ENCODE results near the gene FANCI.

Gene FANCI

DNA sequence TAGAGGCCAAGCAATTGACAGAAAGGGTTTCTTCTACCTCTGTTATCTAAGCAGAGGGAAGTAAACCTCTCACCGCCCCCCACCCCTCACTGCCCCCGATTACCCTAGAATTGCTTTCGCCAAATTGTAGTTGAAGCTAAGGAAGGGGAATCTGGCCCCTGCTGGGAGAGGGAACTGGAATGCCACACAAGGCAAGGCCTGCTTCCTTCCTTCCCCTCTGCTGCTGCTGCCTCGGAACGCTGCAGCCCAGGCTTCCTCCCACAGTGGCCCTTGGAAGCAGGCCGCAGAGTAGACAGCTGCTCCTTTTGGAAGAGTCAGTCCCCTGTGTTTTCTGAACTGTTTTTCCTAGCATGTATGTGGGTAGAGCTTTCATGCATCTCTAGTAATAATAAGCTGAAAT is 44.0 kb upstream of the FANCI start:
- Histone ChIP-seq H2AFZ (ENCODE audit: low read length) (peak overlapping the region; percentile 57), H3K4ac (ENCODE audit: low read length) (no peak overlapping the region), H3K9ac (ENCODE audit: low read depth, low read length, poor library complexity) (peak overlapping the region; percentile 53), H3K79me1 (ENCODE audit: low read depth, low read length) (no peaks in the 10 kb centered on the region), H3K4me2 (ENCODE audit: insufficient read depth, low read length, poor library complexity, severe bottlenecking) (no peak overlapping the region), H2BK120ac (ENCODE audit: low read depth, low read length) (no peak overlapping the region), H4K91ac (ENCODE audit: low read depth, low read length, poor library complexity) (no peak overlapping the region), H3K4me1 (ENCODE audit: control insufficient read depth in 2 of 2, insufficient read depth in 1 of 2, low read depth in 1 of 2, low read length in 2 of 2) (peaks cover 33 to 43% of the 10 kb centered on the region in 2 donors), H3K18ac (ENCODE audit: low read length) (peak overlapping the region; percentile 15), H3K27me3 (ENCODE audit: control insufficient read depth in 3 of 3, insufficient read depth in 3 of 3, low read depth in 1 of 3, low read length in 3 of 3) (no peaks in the 10 kb centered on the region), H2BK15ac (ENCODE audit: low read length) (no peak overlapping the region), H2BK12ac (ENCODE audit: low read length) (no peak overlapping the region), H2BK5ac (ENCODE audit: low read length) (no peak overlapping the region), H3K23ac (ENCODE audit: low read depth, low read length, poor library complexity) (no peak overlapping the region), H3K14ac (ENCODE audit: low read length) (no peak overlapping the region), H4K8ac (ENCODE audit: low read depth, low read length) (no peak overlapping the region), H3K27ac (replicated peaks; ENCODE audit: low read length) (peak overlapping the region; percentile 53), H3K36me3 (replicated peaks in 1 of 2; ENCODE audit: control insufficient read depth in 2 of 2, insufficient read depth in 2 of 2, low read length in 2 of 2) (peaks cover 0 to 6% of the 10 kb centered on the region in 2 donors), H3K4me3 (ENCODE audit: low read length in 2 of 2) (no peak overlapping the region), H3K9me3 (replicated peaks in 1 of 2; ENCODE audit: control insufficient read depth in 2 of 2, insufficient read depth in 1 of 2, low read depth in 1 of 2, low read length in 2 of 2) (no peaks in the 10 kb centered on the region), H2AK5ac (ENCODE audit: low read depth, low read length) (no peak overlapping the region)
- DNase-seq (ENCODE audit: low spot score), result no peak
- no CpG with 5 or more reads among the region's 6 CpGs for WGBS, 2 donors (ENCODE audit: extremely low coverage in 2 of 2, insufficient read length in 2 of 2, insufficient replicate concordance in 1 of 2)

DNA sequence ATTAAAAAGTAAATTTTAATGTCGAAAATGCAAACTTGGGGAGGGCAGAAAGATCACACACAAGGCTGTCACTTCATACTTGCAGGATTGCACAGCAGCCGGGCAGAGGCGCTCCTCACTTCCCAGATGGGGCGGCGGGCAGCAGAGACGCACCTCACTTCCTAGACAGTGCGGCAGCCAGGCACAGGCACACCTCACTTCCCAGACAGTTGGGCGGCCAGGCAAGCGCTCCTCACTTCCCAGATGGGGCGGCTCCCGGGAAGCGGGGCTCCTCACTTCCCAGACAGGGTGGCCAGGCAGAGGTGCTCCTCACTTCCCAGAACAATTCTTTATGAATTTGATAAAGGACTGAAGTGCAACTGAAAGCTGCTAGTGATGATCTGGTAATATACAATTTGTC is 43.6 kb upstream of the FANCI start:
- Histone ChIP-seq H2BK120ac (ENCODE audit: low read depth, low read length) (no peak overlapping the region), H3K4me1 (ENCODE audit: control insufficient read depth in 2 of 2, insufficient read depth in 1 of 2, low read depth in 1 of 2, low read length in 2 of 2) (peaks cover 31 to 43% of the 10 kb centered on the region in 2 donors)
- no CpG with 5 or more reads among the region's 12 CpGs for WGBS, 2 donors (ENCODE audit: extremely low coverage in 2 of 2, insufficient read length in 2 of 2, insufficient replicate concordance in 1 of 2)

DNA sequence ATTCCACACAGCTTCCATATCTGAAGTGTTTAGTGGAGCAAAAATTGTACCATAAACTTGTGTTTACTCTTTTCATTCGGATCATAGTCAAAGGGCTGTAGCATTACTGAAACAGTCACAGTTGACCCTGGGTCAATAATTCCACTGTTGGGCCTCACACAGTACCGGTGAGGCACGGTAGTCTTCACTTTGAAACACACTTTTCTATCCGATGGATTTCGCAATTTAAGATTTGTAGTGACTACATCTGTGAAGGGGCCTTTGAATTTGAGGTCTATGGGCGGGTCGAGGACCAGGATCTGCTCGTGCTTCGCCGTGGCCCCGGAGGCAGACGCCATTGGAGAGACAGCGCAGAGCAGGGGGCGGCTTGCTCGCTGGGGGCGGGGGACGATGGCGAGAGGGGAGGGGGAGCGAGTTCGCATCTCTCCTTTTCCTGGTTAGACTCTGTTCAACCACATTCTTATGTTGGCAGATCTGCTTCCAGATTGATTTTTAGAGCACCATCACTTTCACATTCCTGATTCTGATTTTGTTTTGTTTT is 42.2 kb upstream of the FANCI start:
- Histone ChIP-seq H3K18ac (ENCODE audit: low read length) (no peak overlapping the region), H4K8ac (ENCODE audit: low read depth, low read length) (no peak overlapping the region), H3K4me1 (ENCODE audit: control insufficient read depth in 2 of 2, insufficient read depth in 1 of 2, low read depth in 1 of 2, low read length in 2 of 2) (peaks cover 26 to 34% of the 10 kb centered on the region in 2 donors), H2BK120ac (ENCODE audit: low read depth, low read length) (no peak overlapping the region), H3K14ac (ENCODE audit: low read length) (no peak overlapping the region), H2BK15ac (ENCODE audit: low read length) (no peak overlapping the region), H3K27ac (replicated peaks; ENCODE audit: low read length) (no peak overlapping the region), H2BK12ac (ENCODE audit: low read length) (no peak overlapping the region), H2BK5ac (ENCODE audit: low read length) (no peak overlapping the region), H2AFZ (ENCODE audit: low read length) (no peak overlapping the region), H2AK5ac (ENCODE audit: low read depth, low read length) (peak overlapping the region; percentile 40), H3K79me1 (ENCODE audit: low read depth, low read length) (no peaks in the 10 kb centered on the region), H3K23ac (ENCODE audit: low read depth, low read length, poor library complexity) (no peak overlapping the region), H3K4ac (ENCODE audit: low read length) (no peak overlapping the region), H3K9me3 (replicated peaks in 1 of 2; ENCODE audit: control insufficient read depth in 2 of 2, insufficient read depth in 1 of 2, low read depth in 1 of 2, low read length in 2 of 2) (no peaks in the 10 kb centered on the region), H3K36me3 (replicated peaks in 1 of 2; ENCODE audit: control insufficient read depth in 2 of 2, insufficient read depth in 2 of 2, low read length in 2 of 2) (no peaks in the 10 kb centered on the region), H3K4me2 (ENCODE audit: insufficient read depth, low read length, poor library complexity, severe bottlenecking) (no peak overlapping the region), H3K27me3 (ENCODE audit: control insufficient read depth in 3 of 3, insufficient read depth in 3 of 3, low read depth in 1 of 3, low read length in 3 of 3) (no peaks in the 10 kb centered on the region), H3K4me3 (ENCODE audit: low read length in 2 of 2) (no peak overlapping the region), H3K9ac (ENCODE audit: low read depth, low read length, poor library complexity) (no peak overlapping the region), H4K91ac (ENCODE audit: low read depth, low read length, poor library complexity) (no peak overlapping the region)
- DNase-seq (ENCODE audit: low spot score), result no peak
- WGBS, 2 donors (ENCODE audit: extremely low coverage in 2 of 2, insufficient read length in 2 of 2, insufficient replicate concordance in 1 of 2), result no CpG with 5 or more reads among the region's 20 CpGs

More for the DNA sequence above, 43.6 kb upstream of the FANCI start:
- Histone ChIP-seq H2BK12ac (ENCODE audit: low read length) (no peak overlapping the region), H2AK5ac (ENCODE audit: low read depth, low read length) (no peak overlapping the region), H3K4ac (ENCODE audit: low read length) (no peak overlapping the region), H2AFZ (ENCODE audit: low read length) (no peak overlapping the region), H3K14ac (ENCODE audit: low read length) (no peak overlapping the region), H3K9me3 (replicated peaks in 1 of 2; ENCODE audit: control insufficient read depth in 2 of 2, insufficient read depth in 1 of 2, low read depth in 1 of 2, low read length in 2 of 2) (no peaks in the 10 kb centered on the region), H4K91ac (ENCODE audit: low read depth, low read length, poor library complexity) (no peak overlapping the region), H3K4me3 (ENCODE audit: low read length in 2 of 2) (no peak overlapping the region), H3K9ac (ENCODE audit: low read depth, low read length, poor library complexity) (peak overlapping the region; percentile 5), H3K18ac (ENCODE audit: low read length) (peak overlapping the region; percentile 63), H3K4me2 (ENCODE audit: insufficient read depth, low read length, poor library complexity, severe bottlenecking) (no peak overlapping the region), H4K8ac (ENCODE audit: low read depth, low read length) (no peak overlapping the region), H3K79me1 (ENCODE audit: low read depth, low read length) (no peaks in the 10 kb centered on the region), H3K27me3 (ENCODE audit: control insufficient read depth in 3 of 3, insufficient read depth in 3 of 3, low read depth in 1 of 3, low read length in 3 of 3) (no peaks in the 10 kb centered on the region), H3K36me3 (replicated peaks in 1 of 2; ENCODE audit: control insufficient read depth in 2 of 2, insufficient read depth in 2 of 2, low read length in 2 of 2) (peaks cover 0 to 3% of the 10 kb centered on the region in 2 donors), H2BK5ac (ENCODE audit: low read length) (no peak overlapping the region), H3K27ac (replicated peaks; ENCODE audit: low read length) (peak overlapping the region; percentile 48), H3K23ac (ENCODE audit: low read depth, low read length, poor library complexity) (no peak overlapping the region), H2BK15ac (ENCODE audit: low read length) (no peak overlapping the region)
- DNase-seq (ENCODE audit: low spot score), result no peak

DNA sequence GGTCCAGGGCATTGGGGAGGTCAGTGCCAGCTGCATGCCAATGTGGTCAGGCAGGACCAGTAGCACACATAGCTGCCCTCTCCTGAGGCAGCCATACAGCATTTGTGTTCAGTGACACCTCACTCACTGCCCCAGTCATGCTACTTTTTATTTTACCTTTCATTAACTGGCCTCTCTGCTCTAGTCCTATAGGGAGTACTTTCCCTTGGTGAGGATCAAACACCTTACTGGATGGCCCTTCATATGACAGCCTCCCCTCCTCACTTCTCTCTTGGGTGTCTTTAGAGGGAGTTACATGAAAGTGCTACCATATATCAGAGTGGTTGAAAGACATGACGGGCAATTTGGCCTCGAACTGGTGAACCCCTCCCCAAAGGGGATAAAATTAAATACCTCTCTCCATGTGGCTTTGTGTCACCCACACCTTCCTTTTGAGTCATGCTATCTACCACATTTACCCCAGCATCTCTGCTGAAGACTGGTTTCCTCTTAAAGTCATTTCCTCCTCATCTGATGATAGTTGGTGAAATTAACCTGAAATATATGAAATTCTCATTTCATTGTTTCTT is 40.0 kb upstream of the FANCI start:
- Histone ChIP-seq H3K23ac (ENCODE audit: low read depth, low read length, poor library complexity) (no peak overlapping the region), H2BK15ac (ENCODE audit: low read length) (no peak overlapping the region), H3K4me3 (ENCODE audit: low read length in 2 of 2) (no peak overlapping the region), H3K4me2 (ENCODE audit: insufficient read depth, low read length, poor library complexity, severe bottlenecking) (no peak overlapping the region), H3K4ac (ENCODE audit: low read length) (no peak overlapping the region), H3K27me3 (ENCODE audit: control insufficient read depth in 3 of 3, insufficient read depth in 3 of 3, low read depth in 1 of 3, low read length in 3 of 3) (no peaks in the 10 kb centered on the region), H2BK120ac (ENCODE audit: low read depth, low read length) (no peak overlapping the region), H3K4me1 (ENCODE audit: control insufficient read depth in 2 of 2, insufficient read depth in 1 of 2, low read depth in 1 of 2, low read length in 2 of 2) (peaks cover 12 to 15% of the 10 kb centered on the region in 2 donors), H4K8ac (ENCODE audit: low read depth, low read length) (no peak overlapping the region), H3K79me1 (ENCODE audit: low read depth, low read length) (no peaks in the 10 kb centered on the region), H3K9ac (ENCODE audit: low read depth, low read length, poor library complexity) (no peak overlapping the region), H4K91ac (ENCODE audit: low read depth, low read length, poor library complexity) (no peak overlapping the region), H3K27ac (replicated peaks; ENCODE audit: low read length) (no peak overlapping the region), H2AFZ (ENCODE audit: low read length) (no peak overlapping the region), H3K9me3 (replicated peaks in 1 of 2; ENCODE audit: control insufficient read depth in 2 of 2, insufficient read depth in 1 of 2, low read depth in 1 of 2, low read length in 2 of 2) (no peaks in the 10 kb centered on the region), H2BK12ac (ENCODE audit: low read length) (no peak overlapping the region), H2AK5ac (ENCODE audit: low read depth, low read length) (no peak overlapping the region), H3K36me3 (replicated peaks in 1 of 2; ENCODE audit: control insufficient read depth in 2 of 2, insufficient read depth in 2 of 2, low read length in 2 of 2) (no peaks in the 10 kb centered on the region), H3K18ac (ENCODE audit: low read length) (no peak overlapping the region), H3K14ac (ENCODE audit: low read length) (no peak overlapping the region), H2BK5ac (ENCODE audit: low read length) (no peak overlapping the region)
- WGBS, 2 donors (ENCODE audit: extremely low coverage in 2 of 2, insufficient read length in 2 of 2, insufficient replicate concordance in 1 of 2), result no CpG with 5 or more reads among the region's 2 CpGs
- no peak for DNase-seq (ENCODE audit: low spot score)
